Hepatocyte (in vitro differentiated cells): ENCODE results near the gene CDC42SE1. TPM values are rescaled to one million over a fixed set of nuclear protein-coding genes. Genes with fewer than 3 reads are reported as not detected.
A peak's percentile ranks its signal among the peaks of the same experiment; 100 is the strongest.

Experiments used
- DNase-seq: peaks from one replicate; pipeline ENCODE4 v3.0.0-alpha.2; 2016; ENCODE audit warnings: low spot score
- H2AFZ ChIP-seq: fragments of 200-600 bp; sonication (generic); 2 replicates; pipeline ENCODE4 v1.6.0; 2016; ENCODE audit warnings: antibody characterized with exemption, mild to moderate bottlenecking
- H3K27ac ChIP-seq: fragments of 200-600 bp; sonication (generic); 2 replicates; pipeline ENCODE4 v1.5.1; 2016; ENCODE audit warnings: mild to moderate bottlenecking
- H3K27me3 ChIP-seq: fragments of 200-600 bp; sonication (generic); 2 replicates; pipeline ENCODE4 v1.6.1; 2016
- H3K36me3 ChIP-seq: fragments of 200-600 bp; sonication (generic); replicated peaks from 2 replicates; pipeline ENCODE4 v1.5.1; 2016; ENCODE audit warnings: low read depth; ENCODE audit not compliant: insufficient read depth
- H3K4me1 ChIP-seq: fragments of 200-600 bp; sonication (generic); 2 replicates; pipeline ENCODE4 v1.5.1; 2016; ENCODE audit warnings: mild to moderate bottlenecking, moderate library complexity; ENCODE audit not compliant: insufficient read depth
- H3K4me2 ChIP-seq: fragments of 200-600 bp; sonication (generic); 2 replicates; pipeline ENCODE4 v1.6.0; 2016
- H3K4me3 ChIP-seq: fragments of 200-600 bp; sonication (generic); 2 replicates; pipeline ENCODE4 v1.5.1; 2016; ENCODE audit warnings: mild to moderate bottlenecking
- H3K79me2 ChIP-seq: fragments of 200-600 bp; sonication (generic); 2 replicates; pipeline ENCODE4 v1.6.0; 2017; ENCODE audit warnings: mild to moderate bottlenecking
- H3K9me2 ChIP-seq: fragments of 200-600 bp; sonication (generic); replicated peaks from 2 replicates; pipeline ENCODE4 v1.6.0; 2017; ENCODE audit warnings: mild to moderate bottlenecking; ENCODE audit not compliant: insufficient read depth
- H3K9me3 ChIP-seq: fragments of 200-600 bp; sonication (generic); 2 replicates; pipeline ENCODE4 v1.5.1; 2016; ENCODE audit warnings: low read depth, mild to moderate bottlenecking
- H4K20me1 ChIP-seq: fragments of 200-600 bp; sonication (generic); 2 replicates; pipeline ENCODE4 v1.6.0; 2016; ENCODE audit warnings: mild to moderate bottlenecking; ENCODE audit not compliant: insufficient read depth, poor library complexity, severe bottlenecking
- EZH2 ChIP-seq: fragments of 200-600 bp; sonication (generic); IDR thresholded peaks from 2 replicates; pipeline ENCODE4 v1.6.1; 2016; ENCODE audit warnings: antibody characterized with exemption, mild to moderate bottlenecking, borderline replicate concordance
- EZH2phosphoT487 ChIP-seq: fragments of 200-600 bp; sonication (generic); IDR thresholded peaks from one replicate; pipeline ENCODE4 v1.6.1; 2018; ENCODE audit warnings: antibody characterized with exemption, mild to moderate bottlenecking, low read depth, moderate library complexity; ENCODE audit not compliant: unreplicated experiment, severe bottlenecking
- WGBS: methylation state at CpG from one replicate; pipeline ENCODE4 v1.1.6; 2016; ENCODE audit warnings: low lambda C conversion rate; ENCODE audit errors: missing lambda C conversion rate; 5-methylcytosine and 5-hydroxymethylcytosine counted together
- polyA plus RNA-seq: library from polyadenylated mRNA; unstranded; fragments of >200 nt; fragmentation: Nextera tagmentation; extraction: Ambion mirVana; gene quantifications from 2 replicates; pipeline ENCODE4 v1.2.1, GENCODE V29; 2016
- total RNA-seq: library from RNA; depleted of rRNA; stranded (reverse); fragments of >200 nt; gene quantifications from 2 replicates; pipeline ENCODE4 v1.2.3, GENCODE V29; 2014
- TF ChIP-seq, protein P1 (sequence below): fragments of 200-600 bp; sonication (generic); IDR thresholded peaks from 2 replicates; pipeline ENCODE4 v1.5.1; 2016; ENCODE audit warnings: antibody characterized with exemption, mild to moderate bottlenecking; ENCODE audit not compliant: poor library complexity

The CDC42SE1 gene
- total and polyA plus RNA-seq, 2 experiments from 2014 or later = 19.0 to 60.2 TPM

DNA sequence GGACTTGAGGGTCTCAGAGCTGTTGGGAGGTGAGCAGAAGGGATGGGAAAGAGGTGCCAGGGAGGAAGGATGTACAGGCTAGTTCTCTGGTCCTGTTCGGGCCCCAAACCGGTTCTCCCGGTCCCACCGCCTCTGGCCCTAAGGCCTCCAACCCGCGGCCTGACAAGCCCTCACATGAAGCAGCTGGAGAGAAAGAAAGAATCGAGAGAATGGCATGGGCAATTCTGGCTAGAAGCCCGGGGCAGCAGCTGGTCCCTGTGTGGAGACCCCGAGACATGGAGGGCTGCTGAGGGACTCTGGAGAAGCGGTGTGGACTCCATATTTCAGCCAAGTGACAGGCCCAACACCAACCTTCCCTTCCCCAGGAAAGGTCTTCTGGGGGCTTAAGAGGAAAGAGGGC, 730 bp downstream of the CDC42SE1 start:
- Histone ChIP-seq H3K27me3 (no peaks in the 10 kb centered on the region), H3K4me1 (peaks cover 37% of the 10 kb centered on the region), H2AFZ (peak overlapping the region; percentile 92), H3K36me3 (no peaks in the 10 kb centered on the region), H3K4me3 (peak overlapping the region; percentile 99), H3K4me2 (peak overlapping the region; percentile 96), H3K9me3 (no peaks in the 10 kb centered on the region), H3K27ac (peak overlapping the region; percentile 100), H4K20me1 (peaks cover 19% of the 10 kb centered on the region), H3K79me2 (peaks cover 95% of the 10 kb centered on the region), H3K9me2 (no peaks in the 10 kb centered on the region)
- no peak for TF ChIP-seq EZH2
- TF ChIP-seq, protein P1, sequence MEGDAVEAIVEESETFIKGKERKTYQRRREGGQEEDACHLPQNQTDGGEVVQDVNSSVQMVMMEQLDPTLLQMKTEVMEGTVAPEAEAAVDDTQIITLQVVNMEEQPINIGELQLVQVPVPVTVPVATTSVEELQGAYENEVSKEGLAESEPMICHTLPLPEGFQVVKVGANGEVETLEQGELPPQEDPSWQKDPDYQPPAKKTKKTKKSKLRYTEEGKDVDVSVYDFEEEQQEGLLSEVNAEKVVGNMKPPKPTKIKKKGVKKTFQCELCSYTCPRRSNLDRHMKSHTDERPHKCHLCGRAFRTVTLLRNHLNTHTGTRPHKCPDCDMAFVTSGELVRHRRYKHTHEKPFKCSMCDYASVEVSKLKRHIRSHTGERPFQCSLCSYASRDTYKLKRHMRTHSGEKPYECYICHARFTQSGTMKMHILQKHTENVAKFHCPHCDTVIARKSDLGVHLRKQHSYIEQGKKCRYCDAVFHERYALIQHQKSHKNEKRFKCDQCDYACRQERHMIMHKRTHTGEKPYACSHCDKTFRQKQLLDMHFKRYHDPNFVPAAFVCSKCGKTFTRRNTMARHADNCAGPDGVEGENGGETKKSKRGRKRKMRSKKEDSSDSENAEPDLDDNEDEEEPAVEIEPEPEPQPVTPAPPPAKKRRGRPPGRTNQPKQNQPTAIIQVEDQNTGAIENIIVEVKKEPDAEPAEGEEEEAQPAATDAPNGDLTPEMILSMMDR = no peak
- TF ChIP-seq EZH2phosphoT487 = no peak
- DNase-seq = peak; percentile 72
- 1% methylated on average over 10 of the region's 10 CpGs for WGBS

DNA sequence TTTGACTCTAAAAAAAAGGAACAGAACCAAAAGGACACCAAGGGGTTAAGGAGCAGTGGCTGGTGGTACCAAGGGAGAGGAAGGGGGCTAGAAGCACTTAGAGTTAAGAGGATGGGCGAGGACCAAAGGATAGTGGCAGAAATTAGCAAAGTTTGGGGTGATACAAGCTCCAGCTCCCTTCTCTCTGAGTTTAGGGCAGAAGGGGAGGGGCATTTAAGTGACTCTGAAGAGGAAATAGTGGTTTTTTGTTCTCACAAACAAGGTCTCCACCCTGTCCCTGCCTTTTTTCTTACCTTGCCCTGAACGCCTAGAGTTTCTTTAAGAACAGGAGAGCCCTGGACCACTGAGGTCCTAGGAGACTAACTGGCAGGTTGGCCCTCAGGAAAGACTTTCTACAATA, 3.3 kb downstream of the CDC42SE1 start:
- WGBS = 66% methylated on average over 2 of the region's 2 CpGs
- no peak for DNase-seq

DNA sequence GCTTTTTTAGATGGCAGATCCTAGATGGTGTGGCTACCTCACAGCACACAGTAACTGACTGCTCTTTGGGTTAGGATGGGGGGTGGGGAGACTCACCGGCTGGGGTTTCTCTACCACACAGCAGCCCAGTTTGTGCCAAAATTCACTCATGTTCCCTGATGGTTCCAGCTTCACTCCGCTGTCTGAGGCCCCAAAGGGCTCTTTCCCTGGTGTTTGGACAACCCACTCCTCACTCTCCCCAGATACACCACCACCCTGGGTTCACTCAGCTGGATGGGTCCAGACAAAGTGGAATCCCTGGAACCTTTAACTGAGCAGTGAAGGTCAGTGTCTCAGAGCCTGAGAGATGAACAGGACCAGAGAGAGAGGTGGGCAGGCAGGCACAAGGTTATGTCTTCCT, 3.8 kb downstream of the CDC42SE1 start:
- Histone ChIP-seq H3K27me3 (no peaks in the 10 kb centered on the region), H3K4me3 (no peak overlapping the region), H3K4me1 (peaks cover 25% of the 10 kb centered on the region), H4K20me1 (peaks cover 19% of the 10 kb centered on the region), H3K27ac (peak overlapping the region; percentile 100), H3K36me3 (no peaks in the 10 kb centered on the region), H3K9me2 (no peaks in the 10 kb centered on the region), H3K9me3 (no peaks in the 10 kb centered on the region), H3K79me2 (peaks cover 66% of the 10 kb centered on the region), H2AFZ (no peak overlapping the region), H3K4me2 (peak overlapping the region; percentile 96)
- 47% methylated on average over 2 of the region's 2 CpGs for WGBS
- TF ChIP-seq EZH2phosphoT487 (no peak), EZH2 (no peak)
- TF ChIP-seq, protein P1 = no peak
- DNase-seq = no peak

More for the DNA sequence above, 3.3 kb downstream of the CDC42SE1 start:
- Histone ChIP-seq H3K79me2 (peaks cover 72% of the 10 kb centered on the region), H3K9me3 (no peaks in the 10 kb centered on the region), H3K27ac (peak overlapping the region; percentile 100), H3K27me3 (no peaks in the 10 kb centered on the region), H4K20me1 (peaks cover 19% of the 10 kb centered on the region), H3K9me2 (no peaks in the 10 kb centered on the region), H3K4me3 (no peak overlapping the region), H3K36me3 (no peaks in the 10 kb centered on the region), H2AFZ (no peak overlapping the region), H3K4me1 (peaks cover 25% of the 10 kb centered on the region), H3K4me2 (peak overlapping the region; percentile 96)
- TF ChIP-seq, protein P1 = no peak
- TF ChIP-seq EZH2phosphoT487 (no peak), EZH2 (no peak)
